Measurements from ENCODE around the gene CCNE1. TPM values are rescaled to one million over a fixed set of nuclear protein-coding genes. Genes with fewer than 3 reads are reported as not detected.

Gene CCNE1
- 5.4 and 5.6 TPM in 2 replicates for total RNA-seq

DNA sequence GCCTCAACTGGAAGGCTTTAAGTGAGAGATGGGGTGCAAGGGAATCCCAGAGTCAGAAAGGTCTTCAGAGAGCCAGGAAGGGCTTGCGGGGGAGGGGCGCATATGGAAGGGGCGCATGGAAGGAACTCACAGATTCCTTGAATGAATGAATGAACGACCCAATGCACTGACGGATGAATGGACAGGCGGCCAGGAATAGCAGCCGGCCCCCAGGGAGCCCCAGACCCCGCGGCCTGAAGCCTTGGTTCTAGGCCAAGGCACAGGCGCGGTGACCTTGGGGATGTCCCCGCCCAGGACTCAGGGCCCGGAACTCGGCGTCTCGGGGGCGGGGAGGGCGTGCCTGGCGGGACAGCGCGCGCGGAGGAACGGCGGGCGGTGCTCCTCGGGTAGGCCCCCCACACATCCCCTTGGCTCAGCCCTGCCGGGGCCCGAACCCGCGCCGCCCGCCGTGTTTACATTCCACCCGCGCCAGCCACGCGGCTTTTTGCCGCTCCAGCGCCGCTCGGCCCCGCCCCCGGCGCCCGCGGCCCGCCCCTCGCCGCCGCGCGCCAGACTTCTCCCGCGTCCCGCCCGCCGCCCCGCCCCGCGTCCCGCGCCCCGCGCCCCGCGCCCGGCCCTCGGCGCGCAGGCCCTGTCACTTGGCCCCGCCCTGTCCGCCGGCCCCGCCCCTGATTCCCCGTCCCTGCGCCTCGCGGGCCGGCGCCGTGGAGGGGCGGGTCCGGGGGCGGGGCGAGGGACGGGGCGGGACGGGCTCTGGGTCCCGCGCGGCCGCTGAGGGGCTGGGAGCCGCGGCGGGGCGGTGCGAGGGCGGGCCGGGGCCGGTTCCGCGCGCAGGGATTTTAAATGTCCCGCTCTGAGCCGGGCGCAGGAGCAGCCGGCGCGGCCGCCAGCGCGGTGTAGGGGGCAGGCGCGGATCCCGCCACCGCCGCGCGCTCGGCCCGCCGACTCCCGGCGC lies at the start of gene CCNE1:
TSS of gene CCNE1 (plus strand) at position 867 of the 955 bp plus-strand sequence. CDS start 565 bp downstream, outside the sequence.

Other genes with a start within 250 kb of the CCNE1 start
- 71.5 and 88.4 TPM in 2 replicates for gene POP4, start 205.7 kb upstream of the CCNE1 start, total RNA-seq
- gene PLEKHF1, start 146.5 kb upstream of the CCNE1 start, total RNA-seq: 42.8 and 72.5 TPM in 2 replicates
- gene C19orf12, start 96.7 kb upstream of the CCNE1 start, total RNA-seq: 23.1 and 28.9 TPM in 2 replicates
- gene URI1, start 130.2 kb downstream of the CCNE1 start, total RNA-seq: 72.8 and 87.0 TPM in 2 replicates